ENCODE data around the gene ARHGAP6. TPM values are rescaled to one million over a fixed set of nuclear protein-coding genes. Genes with fewer than 3 reads are reported as not detected.

Gene ARHGAP6
- total and polyA plus RNA-seq, 2 experiments from 2014 or later: 0.08 to 0.54 TPM

DNA sequence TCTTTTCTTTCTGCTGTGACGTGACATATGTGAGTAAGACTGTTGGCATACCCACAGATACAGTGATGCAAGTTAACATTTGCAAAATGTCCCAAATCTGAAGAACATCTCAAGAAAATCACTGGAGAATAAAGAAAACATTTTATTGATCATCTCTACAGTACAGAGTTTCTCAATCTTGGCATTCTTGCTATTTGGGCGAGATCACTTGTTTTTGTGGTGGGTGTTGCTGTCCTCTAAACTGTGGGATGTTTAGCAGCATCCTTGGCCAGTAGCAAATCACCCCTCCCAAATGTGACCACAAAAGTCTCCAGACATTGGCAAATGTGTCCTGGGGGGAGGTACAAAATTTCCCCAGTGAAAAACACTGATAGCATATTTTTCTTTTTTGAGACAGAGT, 343.7 kb downstream of the ARHGAP6 start:
- no peaks in the 10 kb centered on the region for H3K27me3 ChIP-seq (replicated peaks; ENCODE audit: insufficient read depth)
- 47% methylated on average over 2 of the region's 2 CpGs for WGBS, 2 experiments (ENCODE audit: low coverage in 1 of 2, low lambda C conversion rate in 2 of 2, missing lambda C conversion rate in 2 of 2)
- no peak overlapping the region for H3K4me2 ChIP-seq (ENCODE audit: unreplicated experiment)
- no peaks in the 10 kb centered on the region for H3K36me3 ChIP-seq (ENCODE audit: low read depth)
- no peak overlapping the region for H3K9ac ChIP-seq
- H2AFZ ChIP-seq: no peak overlapping the region
- DNase-seq: peak; percentile 4
- no peaks in the 10 kb centered on the region for H3K9me2 ChIP-seq (ENCODE audit: insufficient read depth)
- H3K27ac ChIP-seq: no peak overlapping the region
- H3F3A ChIP-seq (ENCODE audit: insufficient read depth): no peaks in the 10 kb centered on the region
- H3K4me3 ChIP-seq: no peak overlapping the region
- H3K79me2 ChIP-seq (ENCODE audit: insufficient read depth): no peaks in the 10 kb centered on the region
- TF ChIP-seq EZH2phosphoT487 (IDR thresholded peaks at IDR 0.05; ENCODE audit: insufficient read depth, low read depth): no peak
- H3K4me1 ChIP-seq (ENCODE audit: insufficient read depth): no peaks in the 10 kb centered on the region
- H4K20me1 ChIP-seq (ENCODE audit: insufficient read depth): no peaks in the 10 kb centered on the region
- in situ Hi-C loops (cut with MboI): no loop called here
- no peaks in the 10 kb centered on the region for H3K9me3 ChIP-seq (ENCODE audit: low read depth)

DNA sequence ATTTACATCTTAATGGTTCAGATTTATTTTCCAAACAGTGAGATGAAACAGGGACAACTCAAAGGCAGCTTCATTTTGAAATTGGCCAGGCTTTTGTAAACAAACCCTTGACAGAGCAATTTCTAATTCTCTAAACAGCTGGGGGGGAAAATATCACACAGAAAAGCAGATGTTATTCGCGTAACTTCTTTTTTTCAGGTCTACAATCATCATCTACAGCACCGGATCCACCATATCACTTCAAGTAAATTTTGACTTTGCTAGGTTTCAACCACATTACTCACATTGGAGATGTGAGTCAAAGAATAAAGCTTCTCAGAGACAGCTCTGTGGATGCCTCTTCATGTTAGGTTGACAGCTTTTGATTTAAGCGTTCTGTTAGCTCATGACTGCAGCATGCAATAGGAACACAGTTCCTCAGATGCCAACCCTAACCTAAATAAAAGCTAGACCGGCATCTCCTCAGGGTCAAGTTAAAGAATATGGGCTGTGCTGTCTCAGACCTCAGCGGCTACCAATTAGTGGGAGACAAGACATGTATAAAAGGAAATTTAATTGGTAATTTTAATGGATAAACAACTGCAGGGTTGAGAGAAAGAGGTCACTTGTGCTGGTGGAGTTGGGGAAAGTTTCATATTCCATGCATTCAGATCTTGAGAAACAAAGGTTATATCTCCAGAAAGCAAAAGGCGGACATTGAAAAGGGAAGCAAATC, 345.8 kb downstream of the ARHGAP6 start:
- in situ Hi-C loops (cut with MboI): no loop called here
- no peaks in the 10 kb centered on the region for H3K9me2 ChIP-seq (ENCODE audit: insufficient read depth)
- 22 to 24% methylated on average over 7 of the region's 7 CpGs for WGBS, 2 experiments (ENCODE audit: low coverage in 1 of 2, low lambda C conversion rate in 2 of 2, missing lambda C conversion rate in 2 of 2)
- H4K20me1 ChIP-seq (ENCODE audit: insufficient read depth): no peaks in the 10 kb centered on the region
- H3K27me3 ChIP-seq (replicated peaks; ENCODE audit: insufficient read depth): no peaks in the 10 kb centered on the region
- no peak overlapping the region for H3K4me2 ChIP-seq (ENCODE audit: unreplicated experiment)
- TF ChIP-seq EZH2phosphoT487 (IDR thresholded peaks at IDR 0.05; ENCODE audit: insufficient read depth, low read depth) (no peak), EZH2 (IDR thresholded peaks at IDR 0.05; ENCODE audit: insufficient read depth, poor library complexity, severe bottlenecking) (no peak)
- no peaks in the 10 kb centered on the region for H3F3A ChIP-seq (ENCODE audit: insufficient read depth)
- H3K79me2 ChIP-seq (ENCODE audit: insufficient read depth): no peaks in the 10 kb centered on the region
- H3K4me1 ChIP-seq (ENCODE audit: insufficient read depth): no peaks in the 10 kb centered on the region
- no peaks in the 10 kb centered on the region for H3K9me3 ChIP-seq (ENCODE audit: low read depth)
- no peak overlapping the region for H3K9ac ChIP-seq
- DNase-seq: peak; percentile 9
- H3K36me3 ChIP-seq (ENCODE audit: low read depth): no peaks in the 10 kb centered on the region
- no peak overlapping the region for H2AFZ ChIP-seq
- no peak overlapping the region for H3K4me3 ChIP-seq
- H3K27ac ChIP-seq: no peak overlapping the region

DNA sequence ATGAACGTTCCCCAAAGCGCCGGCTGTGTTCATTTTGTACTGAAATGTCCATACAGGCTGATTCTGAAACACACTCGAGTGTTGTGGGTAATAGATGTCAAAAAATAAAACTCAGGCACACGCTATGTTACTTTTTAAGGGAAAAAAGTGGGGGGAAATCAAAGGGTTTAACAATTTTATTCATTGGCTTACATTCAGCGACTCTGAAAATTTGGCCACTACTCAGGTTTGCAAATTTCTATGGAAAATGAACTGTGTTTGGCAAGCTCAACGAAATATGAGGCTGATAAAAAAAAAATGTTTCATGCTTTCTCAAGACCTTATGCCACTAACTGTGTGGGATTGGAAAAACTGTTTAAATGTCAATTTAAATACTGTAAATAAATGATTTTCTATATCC, 354.0 kb downstream of the ARHGAP6 start:
- TF ChIP-seq EZH2phosphoT487 (IDR thresholded peaks at IDR 0.05; ENCODE audit: insufficient read depth, low read depth): no peak
- no peak for TF ChIP-seq EZH2 (IDR thresholded peaks at IDR 0.05; ENCODE audit: insufficient read depth, poor library complexity, severe bottlenecking)
- in situ Hi-C loops (cut with MboI): no loop called here
- H3K79me2 ChIP-seq (ENCODE audit: insufficient read depth): no peaks in the 10 kb centered on the region

DNA sequence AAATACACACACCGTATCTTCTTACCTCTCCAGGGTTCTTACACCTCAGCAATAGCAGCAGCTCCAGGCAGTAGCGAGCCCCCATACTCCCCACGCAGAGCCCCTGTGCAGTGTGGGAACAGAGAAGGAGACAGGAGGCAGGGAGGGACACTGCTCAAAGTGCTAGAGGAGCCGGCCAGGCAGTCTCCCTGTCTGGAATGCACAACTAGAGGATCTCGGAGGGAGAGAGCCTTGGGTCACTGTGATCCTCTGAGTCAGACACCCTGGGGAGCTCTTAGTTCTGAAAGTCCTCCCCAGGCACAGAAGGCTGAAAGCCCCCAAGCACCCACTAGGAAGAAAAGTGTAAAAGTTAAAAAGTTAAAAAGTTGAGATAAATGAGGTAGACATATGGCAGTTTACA, 356.5 kb downstream of the ARHGAP6 start:
- H3K9me2 ChIP-seq (ENCODE audit: insufficient read depth): no peaks in the 10 kb centered on the region
- H3K79me2 ChIP-seq (ENCODE audit: insufficient read depth): no peaks in the 10 kb centered on the region
- H3K27ac ChIP-seq: no peak overlapping the region
- no peak overlapping the region for H3K9ac ChIP-seq
- 61 to 62% methylated on average over 3 to 5 of the region's 5 CpGs for WGBS, 2 experiments (ENCODE audit: low coverage in 1 of 2, low lambda C conversion rate in 2 of 2, missing lambda C conversion rate in 2 of 2)
- H4K20me1 ChIP-seq (ENCODE audit: insufficient read depth): no peaks in the 10 kb centered on the region
- in situ Hi-C loops (cut with MboI): no loop called here
- no peaks in the 10 kb centered on the region for H3K36me3 ChIP-seq (ENCODE audit: low read depth)
- H3K9me3 ChIP-seq (ENCODE audit: low read depth): no peaks in the 10 kb centered on the region
- no peak overlapping the region for H3K4me3 ChIP-seq
- no peaks in the 10 kb centered on the region for H3K4me1 ChIP-seq (ENCODE audit: insufficient read depth)
- H2AFZ ChIP-seq: no peak overlapping the region
- no peaks in the 10 kb centered on the region for H3F3A ChIP-seq (ENCODE audit: insufficient read depth)
- no peak overlapping the region for H3K4me2 ChIP-seq (ENCODE audit: unreplicated experiment)
- no peak for TF ChIP-seq EZH2phosphoT487 (IDR thresholded peaks at IDR 0.05; ENCODE audit: insufficient read depth, low read depth)
- TF ChIP-seq EZH2 (IDR thresholded peaks at IDR 0.05; ENCODE audit: insufficient read depth, poor library complexity, severe bottlenecking): no peak
- no peaks in the 10 kb centered on the region for H3K27me3 ChIP-seq (replicated peaks; ENCODE audit: insufficient read depth)
- peak; percentile 25 for DNase-seq

More for the DNA sequence above, 354.0 kb downstream of the ARHGAP6 start:
- Histone ChIP-seq H3K4me3 (no peak overlapping the region), H3K4me2 (ENCODE audit: unreplicated experiment) (no peak overlapping the region), H3K9me2 (ENCODE audit: insufficient read depth) (no peaks in the 10 kb centered on the region), H3K4me1 (ENCODE audit: insufficient read depth) (no peaks in the 10 kb centered on the region), H3K9ac (no peak overlapping the region), H3K27ac (no peak overlapping the region), H3K9me3 (ENCODE audit: low read depth) (no peaks in the 10 kb centered on the region), H3K27me3 (replicated peaks; ENCODE audit: insufficient read depth) (no peaks in the 10 kb centered on the region), H4K20me1 (ENCODE audit: insufficient read depth) (no peaks in the 10 kb centered on the region), H3F3A (ENCODE audit: insufficient read depth) (no peaks in the 10 kb centered on the region), H2AFZ (no peak overlapping the region), H3K36me3 (ENCODE audit: low read depth) (no peaks in the 10 kb centered on the region)
- 72 to 79% methylated on average over 7 of the region's 7 CpGs for WGBS, 2 experiments (ENCODE audit: low coverage in 1 of 2, low lambda C conversion rate in 2 of 2, missing lambda C conversion rate in 2 of 2)
- no peak for DNase-seq

Measured in GM23248 (cell line).